T-helper 2 cell (primary cell): ENCODE measurements around the gene BRINP2.
"Not testable (repeated sequence)": the region's sequence is repeated elsewhere in the genome, so short reads cannot be mapped to it uniquely, and the experiment has no call there.

Experiments
- DNase-seq, 5 experiments: peaks; one replicate each; pipeline versions ENCODE4 v3.0.0 to v3.0.0-alpha.2; 2012 to 2022

The BRINP2 gene

DNA sequence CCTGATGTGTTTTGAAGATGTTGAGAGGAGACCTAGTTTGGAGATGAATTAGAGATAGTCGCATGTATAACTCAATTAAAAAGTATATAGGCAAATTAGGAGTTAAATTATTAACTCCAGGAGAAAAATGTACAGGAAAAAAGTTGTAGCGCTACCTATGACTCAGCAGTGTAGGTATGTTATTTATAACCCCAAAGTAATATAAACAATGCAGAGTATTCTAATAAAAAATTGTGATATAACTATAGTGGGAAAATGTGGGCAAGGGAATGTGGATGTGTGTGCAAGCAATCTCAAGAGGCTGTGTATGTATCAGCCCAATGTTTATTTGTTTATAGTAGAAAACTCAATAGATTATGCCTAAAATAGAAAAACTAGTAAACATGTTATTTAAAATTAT, 144.5 kb downstream of the BRINP2 start:
- DNase-seq, result no peak

DNA sequence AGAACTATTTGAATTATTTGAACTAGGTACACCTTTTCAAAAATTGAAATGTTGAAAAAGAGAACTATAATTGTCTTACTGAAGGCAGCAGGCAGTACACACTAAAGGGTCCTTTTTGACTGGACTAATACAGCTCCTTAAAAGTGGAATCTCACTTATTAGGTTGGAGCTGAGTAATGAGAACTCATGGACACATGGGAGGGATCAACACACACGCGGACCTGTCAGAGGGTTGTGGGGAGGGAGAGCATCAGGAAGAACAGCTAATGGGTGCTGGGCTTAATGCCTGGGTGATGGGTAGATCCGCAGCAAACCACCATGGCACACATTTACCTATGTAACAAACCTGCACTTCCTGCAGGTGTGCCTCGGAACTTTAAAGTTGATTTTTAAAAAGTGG, 145.0 kb downstream of the BRINP2 start:
- DNase-seq, result no peak

DNA sequence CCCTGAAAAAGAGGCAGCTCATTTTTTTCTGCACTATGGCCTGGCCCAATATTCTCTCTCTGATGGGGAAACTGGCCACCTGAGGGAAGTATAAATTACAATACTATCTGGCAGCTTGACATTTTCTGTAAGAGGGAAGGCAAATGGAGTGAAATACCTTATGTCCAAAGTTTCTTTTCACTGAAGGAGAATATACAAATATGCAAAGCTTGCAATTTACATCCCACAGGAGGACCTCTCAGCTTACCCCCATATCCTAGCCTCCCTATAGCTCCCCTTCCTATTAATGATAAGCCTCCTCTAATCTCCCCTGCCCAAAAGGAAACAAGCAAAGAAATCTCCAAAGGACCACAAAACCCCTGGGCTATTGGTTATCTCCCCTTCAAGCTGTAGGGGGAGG, 150.7 kb downstream of the BRINP2 start:
- not testable (repeated sequence) for DNase-seq

DNA sequence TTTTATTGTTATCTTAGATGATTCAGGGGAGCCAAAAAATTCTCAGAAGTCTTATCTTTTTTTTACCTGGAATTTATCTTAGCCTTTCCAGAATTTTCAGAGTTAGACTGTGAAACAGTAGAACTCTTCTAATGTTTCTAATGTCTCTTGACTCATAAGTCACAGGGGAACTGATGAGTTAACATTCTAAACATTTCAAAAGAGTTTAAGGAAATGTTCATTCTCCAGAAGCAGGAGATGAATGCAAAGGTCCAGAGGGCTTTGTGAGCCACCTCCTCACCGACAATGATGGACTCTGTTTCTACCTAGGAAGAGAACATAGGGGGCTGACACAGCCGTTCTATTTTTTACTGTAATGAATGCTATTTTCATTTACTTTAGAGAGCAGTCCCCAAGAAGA, 157.5 kb downstream of the BRINP2 start:
- no peak for DNase-seq

DNA sequence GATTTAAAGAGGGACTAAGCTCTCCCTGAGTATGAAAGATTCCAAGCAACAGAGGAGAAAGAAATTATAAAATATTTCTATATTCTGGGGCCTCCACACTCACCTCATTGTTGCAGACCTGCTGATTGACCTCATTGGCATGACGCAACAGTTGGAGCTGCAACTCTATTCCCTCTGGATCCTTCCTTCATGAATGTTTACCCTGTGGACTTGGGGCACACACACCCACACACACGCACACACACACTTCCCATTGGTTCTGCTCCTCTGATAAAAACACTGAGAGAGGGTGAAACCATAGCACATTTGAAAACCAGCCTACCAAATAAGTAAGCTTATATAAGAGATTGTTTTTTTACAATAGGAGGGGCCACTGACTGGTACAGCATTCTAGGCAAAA, 159.1 kb downstream of the BRINP2 start:
- DNase-seq, result no peak
